ENCODE data around the gene STRN.
"Not testable (repeated sequence)": the region's sequence is repeated elsewhere in the genome, so short reads cannot be mapped to it uniquely, and the experiment has no call there.

STRN gene

GRCh38 chr2:36824683-36825082 is 141.7 kb downstream of the STRN start:
- not testable (repeated sequence) for DNase-seq

GRCh38 chr2:36824273-36824672 is 142.1 kb downstream of the STRN start:
- DNase-seq: no peak

GRCh38 chr2:36823862-36824261 is 142.5 kb downstream of the STRN start:
- DNase-seq: no peak

DNA sequence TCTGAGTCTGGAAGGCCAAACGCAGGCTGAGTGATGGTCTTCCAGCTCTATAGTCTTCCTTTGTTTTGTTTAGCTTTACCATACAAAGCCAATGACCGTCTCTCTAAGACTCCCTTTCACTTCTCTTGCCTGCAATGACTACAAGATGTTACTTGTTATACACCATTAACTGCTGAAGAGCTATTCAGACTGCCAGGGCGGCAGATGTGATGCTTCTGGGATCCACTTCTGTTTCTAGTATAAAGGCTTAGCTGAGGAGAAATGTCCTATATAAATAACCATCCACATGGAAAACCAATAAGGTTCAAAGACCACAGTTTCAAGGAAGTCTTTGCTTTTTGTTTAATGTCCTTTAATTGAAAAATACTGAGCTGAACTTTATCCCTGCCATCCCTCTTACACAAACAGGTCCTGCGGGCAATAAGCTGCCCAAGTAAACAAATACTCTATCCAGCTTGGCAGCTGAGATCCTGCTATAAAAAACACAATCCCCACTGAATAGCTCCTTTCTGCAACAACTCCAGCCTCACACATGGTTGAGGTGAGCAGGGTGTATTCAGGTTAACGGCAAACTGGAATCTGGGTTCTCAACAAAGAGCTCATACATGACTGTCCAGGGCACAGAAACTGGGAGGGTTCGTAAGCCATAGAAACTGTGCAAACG is 145.3 kb downstream of the STRN start:
- no peak for DNase-seq

DNA sequence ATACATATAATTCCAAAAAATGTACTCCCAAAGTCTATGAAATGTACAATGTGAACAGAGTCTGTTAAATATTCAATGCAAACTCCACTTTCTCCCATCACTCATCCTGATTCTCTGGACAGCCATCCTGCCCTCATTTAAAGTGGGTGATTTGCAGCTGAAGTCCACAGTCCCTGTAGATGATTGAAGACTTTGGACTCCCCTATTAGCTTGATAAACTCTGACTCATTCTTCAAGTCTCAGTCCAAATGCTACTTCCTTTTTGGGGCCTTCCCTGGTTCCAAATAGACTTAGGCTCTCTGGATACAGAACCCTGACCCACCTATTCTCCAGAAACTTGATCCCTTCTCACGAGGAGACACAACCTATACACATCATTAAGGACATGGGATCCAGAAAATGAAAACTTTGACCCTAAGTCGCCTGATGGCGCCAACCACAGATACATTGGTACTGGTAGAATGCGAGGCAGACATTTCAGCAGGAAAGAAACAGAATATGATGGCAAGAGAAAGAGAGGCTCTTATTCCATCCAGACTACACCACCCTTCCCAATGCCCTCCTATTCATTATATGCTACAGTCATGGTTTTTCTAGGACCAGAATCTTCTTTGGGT is 147.1 kb downstream of the STRN start:
- no peak for DNase-seq

- no peak for DNase-seq
Measured at GRCh38 chr2:36818542-36818941, 147.8 kb downstream of the STRN start.

DNA sequence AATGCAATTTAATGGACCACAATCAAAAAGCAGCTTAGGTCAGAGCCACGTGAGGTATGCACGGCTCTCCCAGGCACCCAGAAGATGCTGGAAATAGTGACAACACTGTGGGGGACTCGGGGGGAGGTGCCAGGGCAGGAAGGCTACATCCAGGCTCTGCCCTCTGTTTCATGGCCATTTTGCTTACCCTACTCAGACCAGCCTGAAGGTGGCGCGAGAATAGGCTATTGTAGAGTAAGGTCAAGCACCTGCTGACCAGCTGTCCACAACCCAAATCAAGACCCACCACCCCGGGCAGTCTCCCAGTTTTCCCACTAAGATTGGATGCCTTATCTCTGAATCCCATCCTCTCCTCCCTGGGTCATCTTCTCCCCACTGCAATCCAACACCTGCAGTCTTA is 154.1 kb downstream of the STRN start:
- DNase-seq: no peak

- no peak for DNase-seq
Measured at GRCh38 chr2:36811071-36811470, 155.3 kb downstream of the STRN start.

GRCh38 chr2:36809069-36809445 is 157.3 kb downstream of the STRN start:
- no peak for DNase-seq

- DNase-seq: no peak
Measured at GRCh38 chr2:36808386-36809068, 157.8 kb downstream of the STRN start.

- DNase-seq: no peak
Measured at GRCh38 chr2:36807223-36807886, 159.0 kb downstream of the STRN start.

- DNase-seq: no peak
Measured at GRCh38 chr2:36805635-36806224, 160.6 kb downstream of the STRN start.

DNA sequence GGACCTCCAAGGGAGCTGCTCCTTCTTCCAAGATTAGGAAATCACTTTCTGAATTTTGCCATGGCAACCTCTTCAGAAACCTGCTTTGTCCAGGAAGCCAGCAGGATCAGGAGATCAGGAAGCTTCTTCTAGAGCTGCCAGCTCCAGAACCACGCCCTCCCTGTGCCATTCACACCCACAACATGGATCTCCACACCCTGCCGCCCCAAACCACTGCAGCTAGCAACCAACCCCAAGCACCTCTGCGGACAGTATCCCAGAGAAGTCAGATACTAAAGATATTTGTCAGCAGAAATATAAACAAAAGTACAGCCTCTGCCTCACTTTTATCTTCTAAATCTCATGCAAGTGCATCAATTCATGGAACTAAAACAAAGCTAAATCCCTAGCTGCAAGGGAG is 163.4 kb downstream of the STRN start:
- DNase-seq: no peak

DNA sequence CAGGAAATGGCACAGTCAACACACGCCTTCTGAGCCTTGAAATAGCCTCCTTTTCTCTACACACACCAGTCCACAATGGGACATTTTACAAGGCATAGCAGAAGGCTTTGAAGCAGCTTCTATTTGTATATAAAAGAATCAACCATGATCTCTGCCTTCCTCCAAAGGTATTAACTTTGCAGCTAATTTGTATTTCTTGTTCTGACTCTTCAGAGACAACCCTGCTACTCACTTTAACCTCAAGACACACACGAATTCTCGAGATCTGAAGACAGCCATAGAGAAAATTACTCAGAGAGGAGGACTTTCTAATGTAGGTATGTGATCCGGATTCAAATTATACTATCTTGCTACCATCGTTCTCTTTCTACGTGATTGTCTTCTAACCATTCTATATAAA is 165.2 kb downstream of the STRN start:
- no peak for DNase-seq

DNA sequence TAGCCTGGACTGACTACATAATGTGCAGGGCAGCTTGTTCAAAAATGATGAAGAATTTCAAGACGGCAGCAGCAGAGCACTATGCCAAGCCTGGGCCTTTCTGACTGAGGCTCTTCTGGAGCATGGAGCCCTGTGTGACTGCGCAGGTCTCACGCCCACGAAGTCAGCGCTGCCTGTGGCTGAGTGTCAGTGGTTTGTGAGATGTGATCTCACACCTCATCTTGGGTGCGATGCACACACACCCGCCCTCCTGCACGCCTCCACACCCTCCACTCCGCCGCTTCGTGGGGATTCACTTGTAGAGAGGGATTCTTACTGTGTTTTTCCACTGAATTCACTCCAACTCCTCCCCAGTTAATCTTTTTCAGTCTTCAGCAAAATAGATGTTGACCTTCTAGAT is 166.0 kb downstream of the STRN start:
- DNase-seq: no peak

GRCh38 chr2:36798724-36799123 is 167.6 kb downstream of the STRN start:
- no peak for DNase-seq

- no peak for DNase-seq
Measured at GRCh38 chr2:36797324-36798070, 168.8 kb downstream of the STRN start.

Measured in inflammatory macrophage treated with lipopolysaccharide for 1 hour (primary cell).